Effector memory CD8-positive, alpha-beta T cell (primary cell): ENCODE measurements around the gene GMFB.

Experiments used
- ATAC-seq: fragments of 150-1000 bp; cut with Tn5 transposase; replicated peaks from 2 replicates; pipeline ENCODE4 v1.10.0; 2021; ENCODE audit warnings: mild to moderate bottlenecking, moderate library complexity
- DNase-seq, 3 experiments: peaks; one replicate each; pipeline ENCODE4 v3.0.0; 2021
- H3K27ac Mint-ChIP-seq, 2 donors: one replicate each; pipeline ENCODE4 v1.8.0; 2022; ENCODE audit warnings: mild to moderate bottlenecking in 2 of 2, mixed read lengths in 2 of 2, moderate library complexity in 2 of 2
- H3K27me3 Mint-ChIP-seq, 2 donors: one replicate each; pipeline ENCODE4 v1.8.0; 2022; ENCODE audit warnings: mixed read lengths in 2 of 2
- H3K36me3 Mint-ChIP-seq: one replicate; pipeline ENCODE4 v1.8.0; 2022; ENCODE audit warnings: mild to moderate bottlenecking, moderate library complexity, mixed read lengths; ENCODE audit not compliant: insufficient read depth
- H3K4me1 Mint-ChIP-seq, 2 donors: one replicate each; pipeline ENCODE4 v1.8.0; 2022; ENCODE audit warnings: low read depth in 2 of 2, mixed read lengths in 2 of 2
- H3K4me3 Mint-ChIP-seq, 2 donors: one replicate each; pipeline ENCODE4 v1.8.0; 2022; ENCODE audit warnings: mild to moderate bottlenecking in 2 of 2, mixed read lengths in 2 of 2, moderate library complexity in 2 of 2
- H3K9me3 Mint-ChIP-seq, 2 donors: one replicate each; pipeline ENCODE4 v1.8.0; 2022; ENCODE audit warnings: mixed read lengths in 2 of 2

The GMFB gene

GRCh38 chr14:54509546-54510501 lies 21.0 kb upstream of the GMFB start, which contains the start of gene CGRRF1:
TSS of gene CGRRF1 (plus strand) at chr14:54509906. CDS start at chr14:54509960, 54 bp downstream.
- Mint-ChIP-seq H3K27me3 (peaks cover 0 to 4% of the 10 kb centered on the region in 2 donors), H3K9me3 (no peaks in the 10 kb centered on the region), H3K4me3 (peak within 1 kb of the TSS; percentile 98 to 99), H3K4me1 (peaks cover 34 to 54% of the 10 kb centered on the region in 2 donors), H3K27ac (peak within 1 kb of the TSS; percentile 98 to 99), H3K36me3 (peaks cover 11% of the 10 kb centered on the region)
- peak; percentile 95 to 96 (median 95) for DNase-seq
- peak; percentile 91 for ATAC-seq

GRCh38 chr14:54503486-54503885 lies 14.7 kb upstream of the GMFB start:
- ATAC-seq, result no peak
- Mint-ChIP-seq H3K27ac (no peak overlapping the region), H3K27me3 (peaks cover 34 to 40% of the 10 kb centered on the region in 2 donors), H3K36me3 (no peaks in the 10 kb centered on the region), H3K9me3 (no peaks in the 10 kb centered on the region), H3K4me1 (no peaks in the 10 kb centered on the region), H3K4me3 (no peak overlapping the region)
- no peak for DNase-seq

- peaks cover 41 to 49% of the 10 kb centered on the region in 2 donors for H3K27me3 Mint-ChIP-seq
- H3K4me3 Mint-ChIP-seq, result no peak overlapping the region
- no peak overlapping the region for H3K27ac Mint-ChIP-seq
- DNase-seq (no peak), ATAC-seq (no peak)
- H3K9me3 Mint-ChIP-seq, result no peaks in the 10 kb centered on the region
- no peaks in the 10 kb centered on the region for H3K36me3 Mint-ChIP-seq
- H3K4me1 Mint-ChIP-seq, result no peaks in the 10 kb centered on the region
These were observed 13.8 kb upstream of the GMFB start for GRCh38 chr14:54502602-54503001.

GRCh38 chr14:54501480-54501879 lies 12.7 kb upstream of the GMFB start:
- ATAC-seq, result no peak
- Mint-ChIP-seq H3K27me3 (peaks cover 37 to 53% of the 10 kb centered on the region in 2 donors), H3K9me3 (no peaks in the 10 kb centered on the region), H3K4me3 (no peak overlapping the region), H3K4me1 (no peaks in the 10 kb centered on the region), H3K36me3 (no peaks in the 10 kb centered on the region), H3K27ac (no peak overlapping the region)
- no peak for DNase-seq

- Mint-ChIP-seq H3K4me1 (no peaks in the 10 kb centered on the region), H3K4me3 (no peak overlapping the region), H3K9me3 (no peaks in the 10 kb centered on the region), H3K27me3 (peaks cover 37 to 53% of the 10 kb centered on the region in 2 donors), H3K27ac (no peak overlapping the region), H3K36me3 (no peaks in the 10 kb centered on the region)
- ATAC-seq, result no peak
- no peak for DNase-seq
These were observed 12.0 kb upstream of the GMFB start for GRCh38 chr14:54500744-54501143.

- Mint-ChIP-seq H3K9me3 (no peaks in the 10 kb centered on the region), H3K4me3 (no peak overlapping the region), H3K27ac (no peak overlapping the region), H3K27me3 (peaks cover 37 to 53% of the 10 kb centered on the region in 2 donors), H3K4me1 (no peaks in the 10 kb centered on the region), H3K36me3 (no peaks in the 10 kb centered on the region)
- DNase-seq (no peak), ATAC-seq (no peak)
These were observed 9.8 kb upstream of the GMFB start for GRCh38 chr14:54498579-54498978.

GRCh38 chr14:54498095-54498531 lies 9.3 kb upstream of the GMFB start:
- Mint-ChIP-seq H3K27ac (no peak overlapping the region), H3K36me3 (no peaks in the 10 kb centered on the region), H3K9me3 (no peaks in the 10 kb centered on the region), H3K27me3 (peaks cover 37 to 53% of the 10 kb centered on the region in 2 donors), H3K4me1 (no peaks in the 10 kb centered on the region), H3K4me3 (no peak overlapping the region)
- ATAC-seq (no peak), DNase-seq (no peak)

- Mint-ChIP-seq H3K27me3 (peaks cover 35 to 47% of the 10 kb centered on the region in 2 donors), H3K27ac (no peak overlapping the region), H3K4me1 (no peaks in the 10 kb centered on the region), H3K36me3 (no peaks in the 10 kb centered on the region), H3K4me3 (no peak overlapping the region), H3K9me3 (no peaks in the 10 kb centered on the region)
- DNase-seq (no peak), ATAC-seq (no peak)
These were observed 8.4 kb upstream of the GMFB start for GRCh38 chr14:54497224-54497623.

- Mint-ChIP-seq H3K27ac (peak overlapping the region in 1 of 2 donors; percentile 35), H3K9me3 (no peaks in the 10 kb centered on the region), H3K27me3 (peaks cover 5 to 11% of the 10 kb centered on the region in 2 donors), H3K36me3 (peaks cover 12% of the 10 kb centered on the region), H3K4me1 (peaks cover 11 to 16% of the 10 kb centered on the region in 2 donors), H3K4me3 (no peak overlapping the region)
- DNase-seq (no peak), ATAC-seq (no peak)
These were observed 4.5 kb upstream of the GMFB start for GRCh38 chr14:54493293-54493692.

GRCh38 chr14:54490445-54491175 lies 1.8 kb upstream of the GMFB start:
- Mint-ChIP-seq H3K27me3 (no peaks in the 10 kb centered on the region), H3K36me3 (peaks cover 16% of the 10 kb centered on the region), H3K4me3 (no peak overlapping the region), H3K9me3 (no peaks in the 10 kb centered on the region), H3K27ac (peak overlapping the region in 1 of 2 donors; percentile 86), H3K4me1 (peaks cover 30 to 43% of the 10 kb centered on the region in 2 donors)
- ATAC-seq (no peak), DNase-seq (no peak)

- Mint-ChIP-seq H3K36me3 (peaks cover 16% of the 10 kb centered on the region), H3K27ac (peak overlapping the region; percentile 86 to 93), H3K4me3 (peak overlapping the region; percentile 79 to 81), H3K4me1 (peaks cover 37 to 50% of the 10 kb centered on the region in 2 donors), H3K9me3 (no peaks in the 10 kb centered on the region), H3K27me3 (no peaks in the 10 kb centered on the region)
- ATAC-seq (no peak), DNase-seq (no peak)
These were observed 1.1 kb upstream of the GMFB start for GRCh38 chr14:54489731-54490444.

GRCh38 chr14:54489318-54489683 lies 521 bp upstream of the GMFB start:
- ATAC-seq (no peak), DNase-seq (no peak)
- Mint-ChIP-seq H3K4me3 (peak overlapping the region; percentile 79 to 81), H3K36me3 (peaks cover 16% of the 10 kb centered on the region), H3K27me3 (no peaks in the 10 kb centered on the region), H3K4me1 (peaks cover 43 to 55% of the 10 kb centered on the region in 2 donors), H3K27ac (peak overlapping the region; percentile 86 to 93), H3K9me3 (no peaks in the 10 kb centered on the region)

GRCh38 chr14:54488318-54488645 lies 498 bp downstream of the GMFB start:
- H3K4me3 Mint-ChIP-seq, result peak overlapping the region; percentile 79 to 81
- peaks cover 16% of the 10 kb centered on the region for H3K36me3 Mint-ChIP-seq
- DNase-seq (no peak), ATAC-seq (peak; percentile 26)
- H3K4me1 Mint-ChIP-seq, result peaks cover 47 to 60% of the 10 kb centered on the region in 2 donors
- peak overlapping the region; percentile 86 to 93 for H3K27ac Mint-ChIP-seq
- no peaks in the 10 kb centered on the region for H3K9me3 Mint-ChIP-seq
- no peaks in the 10 kb centered on the region for H3K27me3 Mint-ChIP-seq
